Activated naive CD8-positive, alpha-beta T cell treated with anti-CD3 and anti-CD28 coated beads, Interleukin-2, amount 10 ng/mL, durations not matched to agents 7 days and 5 days (primary cell): ENCODE results near the gene ITGAD. TPM values are rescaled to one million over a fixed set of nuclear protein-coding genes. Genes with fewer than 3 reads are reported as not detected.

Source experiments
- ATAC-seq: fragments of 150-1000 bp; cut with Tn5 transposase; one replicate; pipeline ENCODE4 v1.10.0; 2021; ENCODE audit warnings: low read depth, moderate library complexity
- POLR2A ChIA-PET: fragments of 350-600 bp; sonication (Branson Sonifier 250); formaldehyde crosslinking; loops from one replicate; lab custom pipeline; 2021; ENCODE audit warnings: antibody characterized with exemption; lab: Charles Lee
- DNase-seq: peaks from one replicate; pipeline ENCODE4 v3.0.0; 2021
- H3K27ac Mint-ChIP-seq: one replicate; pipeline ENCODE4 v1.8.0; 2022; ENCODE audit warnings: mild to moderate bottlenecking, mixed read lengths
- H3K27me3 Mint-ChIP-seq: one replicate; pipeline ENCODE4 v1.8.0; 2022; ENCODE audit warnings: mild to moderate bottlenecking, moderate library complexity, mixed read lengths
- H3K36me3 Mint-ChIP-seq: one replicate; pipeline ENCODE4 v1.8.0; 2021; ENCODE audit warnings: mild to moderate bottlenecking, mixed read lengths
- H3K4me1 Mint-ChIP-seq: one replicate; pipeline ENCODE4 v1.8.0; 2021; ENCODE audit warnings: mixed read lengths
- H3K4me3 Mint-ChIP-seq: one replicate; pipeline ENCODE4 v1.8.0; 2022; ENCODE audit warnings: mild to moderate bottlenecking, moderate library complexity, mixed read lengths
- H3K9me3 Mint-ChIP-seq: one replicate; pipeline ENCODE4 v1.8.0; 2021; ENCODE audit warnings: mixed read lengths
- total RNA-seq, 2 experiments: library from RNA; stranded (reverse); gene quantifications; one replicate each; pipeline ENCODE4 v1.2.3, GENCODE V29; 2021

Gene ITGAD
- total RNA-seq, 2 experiments from 2014 or later, result 0.09 to 0.28 TPM

DNA sequence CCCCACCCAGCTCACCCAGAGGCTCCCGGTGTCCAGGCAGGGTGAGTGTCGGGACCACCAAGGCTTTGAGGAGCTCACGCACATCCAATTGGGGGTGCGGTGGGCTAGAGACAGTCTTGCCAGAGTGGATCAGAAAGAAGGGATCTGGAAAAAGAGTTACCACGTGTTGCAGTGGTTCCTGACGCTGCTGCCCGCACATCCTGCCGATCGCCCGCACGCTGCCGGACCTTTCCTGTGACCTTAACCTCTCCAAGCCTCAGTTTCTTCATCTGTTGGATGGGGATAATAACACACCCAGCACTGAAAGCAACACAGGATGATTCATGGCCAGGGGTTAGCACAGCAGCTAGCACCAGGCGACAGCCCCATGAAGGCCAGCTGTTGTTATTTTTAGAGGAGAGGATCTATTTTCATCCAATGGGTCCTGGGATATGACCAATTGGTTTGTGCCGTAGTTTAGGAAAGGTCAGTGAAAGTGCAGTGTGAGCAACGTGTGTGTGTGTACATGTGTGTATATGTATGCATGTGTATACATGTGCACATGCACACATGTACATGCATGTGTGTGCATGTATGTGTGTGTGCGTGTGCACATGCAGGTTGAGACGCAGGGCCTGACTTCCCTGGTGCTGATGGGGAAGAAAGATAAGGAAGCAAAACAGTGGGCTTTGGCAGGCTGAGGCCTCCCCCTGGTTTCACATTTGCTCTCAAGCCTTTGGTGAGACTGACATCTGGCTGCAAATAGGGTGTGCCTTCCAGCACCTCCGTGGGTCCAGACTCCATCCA, 35.6 kb upstream of the ITGAD start:
- ATAC-seq, result peak; percentile 12
- Mint-ChIP-seq H3K27me3 (peaks cover 2% of the 10 kb centered on the region), H3K36me3 (peaks cover 7% of the 10 kb centered on the region), H3K9me3 (no peaks in the 10 kb centered on the region), H3K4me1 (peaks cover 43% of the 10 kb centered on the region), H3K4me3 (peak overlapping the region; percentile 33), H3K27ac (peak overlapping the region; percentile 59)
- POLR2A ChIA-PET, result interaction anchor here (0.9 to 1.1 kb wide), 4 partner anchors 102 to 180 kb away, joined by 3 to 4 read pairs (median 4); partner anchors contain the start of genes ARMC5 and FUS
- no peak for DNase-seq

DNA sequence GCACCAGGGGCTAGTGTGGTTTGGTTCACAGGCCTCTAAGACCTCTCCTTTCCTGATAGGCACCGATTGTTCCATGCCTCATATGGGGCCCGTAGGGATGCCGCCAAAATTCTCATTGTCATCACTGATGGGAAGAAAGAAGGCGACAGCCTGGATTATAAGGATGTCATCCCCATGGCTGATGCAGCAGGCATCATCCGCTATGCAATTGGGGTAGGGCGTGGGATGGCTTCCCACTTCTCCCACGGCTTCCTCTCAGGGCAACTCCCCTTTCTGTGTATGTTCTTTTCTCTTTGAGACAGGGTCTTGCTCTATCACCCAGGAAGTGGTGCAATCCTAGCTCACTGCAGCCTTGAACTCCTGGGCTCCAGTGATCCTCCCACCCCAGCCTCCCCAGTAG, 32.9 kb upstream of the ITGAD start:
- ATAC-seq, result no peak
- POLR2A ChIA-PET, result no interaction called here
- DNase-seq, result no peak
- H3K27me3 Mint-ChIP-seq, result peaks cover 2% of the 10 kb centered on the region
- H3K36me3 Mint-ChIP-seq, result peaks cover 7% of the 10 kb centered on the region
- H3K9me3 Mint-ChIP-seq, result no peaks in the 10 kb centered on the region
- no peak overlapping the region for H3K27ac Mint-ChIP-seq
- peaks cover 30% of the 10 kb centered on the region for H3K4me1 Mint-ChIP-seq
- no peak overlapping the region for H3K4me3 Mint-ChIP-seq

DNA sequence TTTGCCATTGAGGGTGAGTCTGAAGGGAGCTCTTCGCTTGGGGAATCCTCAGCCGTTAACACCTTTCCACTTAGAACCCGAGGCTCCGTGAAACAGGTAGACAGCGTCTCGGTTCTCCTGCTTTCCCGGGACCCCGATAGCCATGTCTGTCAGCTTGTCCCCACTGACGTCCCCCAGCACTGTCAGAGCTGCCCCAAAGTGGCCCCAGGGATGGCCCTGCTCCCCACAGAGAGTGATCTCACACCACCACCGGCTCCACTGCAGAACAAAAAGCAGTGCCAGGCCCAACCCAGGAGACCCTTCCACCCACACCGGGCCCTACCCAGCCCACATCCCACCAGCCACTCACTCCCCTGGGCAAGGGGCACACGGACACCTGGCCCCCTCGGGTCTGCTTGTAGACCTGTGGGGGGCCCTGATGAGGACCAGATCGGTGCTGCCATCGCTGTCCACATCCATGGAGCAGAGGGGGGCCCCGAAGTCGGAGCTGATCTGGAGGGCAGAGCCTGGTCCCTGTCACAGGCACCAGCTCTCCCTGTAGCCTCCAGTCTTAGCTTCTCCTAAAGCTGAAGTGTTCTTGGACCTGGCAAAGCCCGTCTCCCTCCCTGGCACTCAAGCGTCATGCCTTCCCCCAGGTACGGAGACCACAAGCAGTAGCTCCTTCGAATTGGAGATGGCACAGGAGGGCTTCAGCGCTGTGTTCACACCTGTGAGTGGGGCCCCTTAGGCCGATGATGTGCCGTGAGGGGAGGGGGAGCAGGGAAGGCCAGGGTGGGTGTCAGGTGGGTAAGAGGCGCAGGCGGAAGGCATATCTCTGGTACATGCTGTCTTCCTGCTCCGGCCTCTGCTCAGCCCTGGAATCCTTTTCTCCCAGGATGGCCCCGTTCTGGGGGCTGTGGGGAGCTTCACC, 31.7 kb upstream of the ITGAD start:
- peaks cover 6% of the 10 kb centered on the region for H3K36me3 Mint-ChIP-seq
- ATAC-seq, result no peak

GRCh38 chr16:31362476-31363405, 30.4 kb upstream of the ITGAD start:
- DNase-seq (peak; percentile 24), ATAC-seq (no peak)
- Mint-ChIP-seq H3K36me3 (peaks cover 6% of the 10 kb centered on the region), H3K9me3 (no peaks in the 10 kb centered on the region), H3K27ac (no peak overlapping the region), H3K27me3 (peaks cover 2% of the 10 kb centered on the region), H3K4me1 (peaks cover 34% of the 10 kb centered on the region), H3K4me3 (no peak overlapping the region)
- POLR2A ChIA-PET, result no interaction called here

More for the DNA sequence above, 31.7 kb upstream of the ITGAD start:
- Mint-ChIP-seq H3K27ac (no peak overlapping the region), H3K4me3 (no peak overlapping the region), H3K4me1 (peaks cover 29% of the 10 kb centered on the region), H3K27me3 (peaks cover 2% of the 10 kb centered on the region), H3K9me3 (no peaks in the 10 kb centered on the region)
- no peak for DNase-seq
- POLR2A ChIA-PET, result no interaction called here

- Mint-ChIP-seq H3K4me3 (no peak overlapping the region), H3K27ac (no peak overlapping the region), H3K27me3 (peaks cover 2% of the 10 kb centered on the region), H3K4me1 (peaks cover 34% of the 10 kb centered on the region), H3K9me3 (no peaks in the 10 kb centered on the region), H3K36me3 (peaks cover 8% of the 10 kb centered on the region)
- DNase-seq (peak; percentile 17), ATAC-seq (no peak)
- POLR2A ChIA-PET, result interaction anchor here (2.9 kb wide), 1 partner anchor 13 kb away, joined by 8 read pairs; no protein-coding TSS in a partner anchor
Observed at GRCh38 chr16:31363721-31364120, 29.4 kb upstream of the ITGAD start.

GRCh38 chr16:31364421-31364820, 28.7 kb upstream of the ITGAD start:
- ATAC-seq (no peak), DNase-seq (no peak)
- Mint-ChIP-seq H3K9me3 (no peaks in the 10 kb centered on the region), H3K4me3 (no peak overlapping the region), H3K27ac (no peak overlapping the region), H3K4me1 (peaks cover 34% of the 10 kb centered on the region), H3K36me3 (peaks cover 8% of the 10 kb centered on the region), H3K27me3 (peaks cover 2% of the 10 kb centered on the region)
- POLR2A ChIA-PET, result interaction anchor here (2.9 kb wide), 1 partner anchor 12 kb away, joined by 8 read pairs; no protein-coding TSS in a partner anchor

- POLR2A ChIA-PET, result interaction anchor here (0.6 to 2.9 kb wide), 3 partner anchors 11 to 40 kb away, joined by 3 to 8 read pairs (median 3); no protein-coding TSS in a partner anchor
- H3K4me1 Mint-ChIP-seq, result peaks cover 34% of the 10 kb centered on the region
- H3K27me3 Mint-ChIP-seq, result peaks cover 2% of the 10 kb centered on the region
- peak; percentile 55 for ATAC-seq
- H3K36me3 Mint-ChIP-seq, result peaks cover 8% of the 10 kb centered on the region
- peak overlapping the region; percentile 57 for H3K27ac Mint-ChIP-seq
- no peaks in the 10 kb centered on the region for H3K9me3 Mint-ChIP-seq
- peak overlapping the region; percentile 23 for H3K4me3 Mint-ChIP-seq
- DNase-seq, result no peak
Observed at GRCh38 chr16:31365131-31365865, 27.8 kb upstream of the ITGAD start.

DNA sequence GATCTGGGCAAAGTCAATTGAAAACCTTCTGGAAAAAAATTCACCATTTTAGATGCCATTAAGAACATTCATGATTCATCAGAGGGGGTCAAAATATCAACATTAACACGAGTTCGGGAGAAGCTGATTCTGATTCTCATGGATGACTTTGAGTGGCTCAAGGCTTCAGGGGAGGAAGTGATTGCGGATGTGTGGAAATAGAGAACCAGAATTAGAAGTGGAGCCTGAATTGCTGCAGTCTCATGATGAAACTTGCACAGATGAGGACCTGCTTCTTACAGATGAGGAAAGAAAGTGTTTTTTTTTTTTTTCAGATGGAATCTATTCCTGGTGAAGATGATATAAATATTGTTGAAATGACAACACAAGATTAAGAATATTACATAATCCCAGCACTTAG, 25.3 kb upstream of the ITGAD start:
- H3K27me3 Mint-ChIP-seq, result no peaks in the 10 kb centered on the region
- peak overlapping the region; percentile 48 for H3K4me3 Mint-ChIP-seq
- H3K9me3 Mint-ChIP-seq, result no peaks in the 10 kb centered on the region
- no peak overlapping the region for H3K27ac Mint-ChIP-seq
- POLR2A ChIA-PET, result interaction anchor here (0.6 to 0.9 kb wide), 2 partner anchors 14 to 90 kb away, joined by 3 to 7 read pairs; no protein-coding TSS in a partner anchor
- peaks cover 10% of the 10 kb centered on the region for H3K36me3 Mint-ChIP-seq
- DNase-seq (no peak), ATAC-seq (no peak)
- peaks cover 35% of the 10 kb centered on the region for H3K4me1 Mint-ChIP-seq

- H3K36me3 Mint-ChIP-seq, result peaks cover 13% of the 10 kb centered on the region
- H3K9me3 Mint-ChIP-seq, result peaks cover 2% of the 10 kb centered on the region
- peaks cover 23% of the 10 kb centered on the region for H3K4me1 Mint-ChIP-seq
- no peak overlapping the region for H3K4me3 Mint-ChIP-seq
- ATAC-seq (no peak), DNase-seq (no peak)
- peaks cover 2% of the 10 kb centered on the region for H3K27me3 Mint-ChIP-seq
- POLR2A ChIA-PET, result no interaction called here
- H3K27ac Mint-ChIP-seq, result no peak overlapping the region
Observed at GRCh38 chr16:31371008-31371407, 22.1 kb upstream of the ITGAD start.

DNA sequence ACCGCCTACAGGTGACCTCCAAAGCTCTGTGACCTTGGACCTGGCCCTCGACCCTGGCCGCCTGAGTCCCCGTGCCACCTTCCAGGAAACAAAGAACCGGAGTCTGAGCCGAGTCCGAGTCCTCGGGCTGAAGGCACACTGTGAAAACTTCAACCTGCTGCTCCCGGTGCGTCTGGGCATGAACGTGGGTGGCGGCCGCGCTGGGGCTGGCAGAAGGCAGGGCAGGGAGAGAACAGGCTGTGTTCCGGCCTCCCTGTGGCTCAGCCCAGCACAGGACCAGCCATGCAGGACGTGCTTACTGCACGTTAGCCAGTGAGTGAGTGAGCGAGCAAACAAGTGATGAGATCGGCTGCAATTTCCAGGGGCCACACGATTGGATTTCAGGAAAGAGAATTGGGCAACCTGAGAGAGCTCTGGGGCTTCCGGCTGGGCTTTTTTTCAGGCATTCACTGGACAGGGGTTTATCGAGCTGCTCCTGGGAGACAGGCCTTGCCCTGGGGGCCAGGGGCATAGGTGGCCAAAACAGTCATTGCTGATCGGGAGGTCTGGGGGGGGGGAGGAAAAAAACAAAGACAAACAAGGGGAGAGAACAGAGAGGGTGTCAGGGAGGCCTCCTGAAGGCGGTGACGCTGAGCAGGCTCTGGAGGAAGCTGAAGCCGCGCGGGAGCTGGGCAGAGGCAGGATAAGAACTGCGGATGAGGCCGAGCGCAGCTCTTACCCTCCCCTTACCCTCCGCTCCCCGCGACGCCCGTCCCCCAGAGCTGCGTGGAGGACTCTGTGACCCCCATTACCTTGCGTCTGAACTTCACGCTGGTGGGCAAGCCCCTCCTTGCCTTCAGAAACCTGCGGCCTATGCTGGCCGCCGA, 21.3 kb upstream of the ITGAD start:
- Mint-ChIP-seq H3K27ac (no peak overlapping the region), H3K36me3 (peaks cover 11% of the 10 kb centered on the region), H3K4me3 (no peak overlapping the region), H3K4me1 (peaks cover 17% of the 10 kb centered on the region), H3K9me3 (peaks cover 2% of the 10 kb centered on the region), H3K27me3 (peaks cover 2% of the 10 kb centered on the region)
- POLR2A ChIA-PET, result no interaction called here
- no peak for DNase-seq
- ATAC-seq, result no peak

DNA sequence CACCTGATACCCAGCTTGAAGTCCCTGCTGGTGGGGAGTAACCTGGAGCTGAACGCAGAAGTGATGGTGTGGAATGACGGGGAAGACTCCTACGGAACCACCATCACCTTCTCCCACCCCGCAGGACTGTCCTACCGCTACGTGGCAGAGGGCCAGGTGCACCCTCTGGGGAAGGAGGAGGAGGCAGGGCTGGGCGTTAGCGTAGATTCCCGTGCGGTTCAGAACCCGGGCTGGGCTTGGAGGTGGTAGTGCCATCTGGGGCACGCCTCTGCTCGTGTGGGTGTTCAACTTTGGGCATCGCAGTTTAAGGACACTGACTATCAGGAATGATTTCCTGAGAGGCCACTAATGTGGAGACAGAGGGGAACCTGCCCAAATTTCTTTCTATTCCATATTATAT, 19.9 kb upstream of the ITGAD start:
- H3K36me3 Mint-ChIP-seq, result peaks cover 11% of the 10 kb centered on the region
- no peak overlapping the region for H3K27ac Mint-ChIP-seq
- peaks cover 13% of the 10 kb centered on the region for H3K4me1 Mint-ChIP-seq
- ATAC-seq (no peak), DNase-seq (no peak)
- POLR2A ChIA-PET, result no interaction called here
- no peak overlapping the region for H3K4me3 Mint-ChIP-seq
- H3K9me3 Mint-ChIP-seq, result peaks cover 2% of the 10 kb centered on the region
- H3K27me3 Mint-ChIP-seq, result peaks cover 2% of the 10 kb centered on the region
